ENCODE measurements around the gene SMPD3. TPM values are rescaled to one million over a fixed set of nuclear protein-coding genes. Genes with fewer than 3 reads are reported as not detected.

The SMPD3 gene
- total RNA-seq, 1 experiment from 2014 or later: 0.89 TPM

- TF ChIP-seq EZH2phosphoT487 (IDR thresholded peaks at IDR 0.05; ENCODE audit: borderline replicate concordance) (no peak), CBX3 (IDR thresholded peaks at IDR 0.05; ENCODE audit: low read depth) (no peak), SP1 (IDR thresholded peaks at IDR 0.05; ENCODE audit: low read depth) (no peak), ZNF274 (IDR thresholded peaks at IDR 0.05; ENCODE audit: low read depth, low read length) (no peak), JUND (IDR thresholded peaks at IDR 0.05) (no peak), REST (IDR thresholded peaks at IDR 0.05; ENCODE audit: low read depth) (no peak), SIN3A (IDR thresholded peaks at IDR 0.05; ENCODE audit: low read depth) (no peak), ELF1 (IDR thresholded peaks at IDR 0.05; ENCODE audit: borderline replicate concordance, low read depth) (no peak), POLR2AphosphoS5 (IDR thresholded peaks at IDR 0.05; ENCODE audit: low read depth, low read length) (no peak)
- Histone ChIP-seq H4K20me1 (ENCODE audit: insufficient read depth) (no peaks in the 10 kb centered on the region), H2AFZ (ENCODE audit: low read depth, low read length, poor library complexity, severe bottlenecking) (no peak overlapping the region), H3K4me3 (replicated peaks in 1 of 2; ENCODE audit: low read depth in 1 of 2, low read length in 2 of 2) (no peak overlapping the region), H3K9me3 (ENCODE audit: control insufficient read depth in 1 of 2, insufficient read depth in 1 of 2, low read depth in 1 of 2, low read length in 2 of 2) (no peaks in the 10 kb centered on the region), H3K27ac (ENCODE audit: low read depth, low read length) (no peak overlapping the region), H3K27me3 (ENCODE audit: insufficient read depth, low read length) (no peaks in the 10 kb centered on the region), H3K9me2 (ENCODE audit: insufficient read depth) (no peaks in the 10 kb centered on the region), H3K9ac (ENCODE audit: low read length) (no peak overlapping the region), H3K4me1 (ENCODE audit: control insufficient read depth in 1 of 2, insufficient read depth in 2 of 2, low read length in 2 of 2) (peaks cover 6 to 7% of the 10 kb centered on the region in 2 experiments; a peak in 3 of 4 replicates), H3K4me2 (ENCODE audit: low read length) (no peak overlapping the region), H3K79me2 (ENCODE audit: insufficient read depth, low read length) (no peaks in the 10 kb centered on the region), H3K36me3 (ENCODE audit: control insufficient read depth in 1 of 2, insufficient read depth in 2 of 2, low read length in 2 of 2) (peaks cover 4 to 12% of the 10 kb centered on the region in 2 experiments; a peak in 2 of 4 replicates)
- BruUV-seq (replicated peaks): no TSS peak
- DNase-seq (ENCODE audit: low read depth, low spot score): no peak
- intact Hi-C loops (cut with micrococcal nuclease): no loop called here
- ChIA-PET POLR2A (no interaction called here), RAD21 (ENCODE audit: low non-redundant PET in 1 of 2, low total read pairs in 2 of 2, uncharacterized antibody in 2 of 2, unreplicated experiment in 2 of 2) (no interaction called here), CTCF (no interaction called here)
- ATAC-seq: no peak
Measured at GRCh38 chr16:68332411-68333121, 115.7 kb downstream of the SMPD3 start.

Data from HCT116 (cell line).